HEK293 (cell line): Measurements from ENCODE around the gene CHST9.

ENCODE experiments used
- KLF1 ChIP-seq: fragments of 450-650 bp; formaldehyde crosslinking; IDR thresholded peaks from 2 replicates; pipeline ENCODE4 v1.5.1; 2016; ENCODE audit warnings: missing biosample characterization, missing genetic modification characterization
- SP3 ChIP-seq: fragments of 450-650 bp; formaldehyde crosslinking; IDR thresholded peaks from 2 replicates; pipeline ENCODE4 v1.5.1; 2016; ENCODE audit warnings: missing biosample characterization, missing genetic modification characterization
- TCF7L2 ChIP-seq: IDR thresholded peaks from 2 replicates; pipeline ENCODE4 v1.6.1; 2011; ENCODE audit warnings: low read depth, mild to moderate bottlenecking, inconsistent platforms, low read length, moderate library complexity, borderline replicate concordance
- ZFP37 ChIP-seq: fragments of 450-650 bp; formaldehyde crosslinking; IDR thresholded peaks from 2 replicates; pipeline ENCODE4 v1.5.1; 2016; ENCODE audit warnings: missing biosample characterization, missing genetic modification characterization
- ZNF223 ChIP-seq: fragments of 450-650 bp; formaldehyde crosslinking; IDR thresholded peaks from 2 replicates; pipeline ENCODE4 v1.5.1; 2016; ENCODE audit warnings: missing biosample characterization, missing genetic modification characterization
- ZNF24 ChIP-seq: fragments of 450-650 bp; formaldehyde crosslinking; IDR thresholded peaks from 2 replicates; pipeline ENCODE4 v1.5.1; 2016; ENCODE audit warnings: missing biosample characterization, missing genetic modification characterization
- ZNF501 ChIP-seq: fragments of 450-650 bp; formaldehyde crosslinking; IDR thresholded peaks from 2 replicates; pipeline ENCODE4 v1.5.1; 2016; ENCODE audit warnings: missing biosample characterization, missing genetic modification characterization
- ZNF558 ChIP-seq: fragments of 450-650 bp; formaldehyde crosslinking; IDR thresholded peaks from 2 replicates; pipeline ENCODE4 v1.5.1; 2016; ENCODE audit warnings: missing biosample characterization, missing genetic modification characterization
- ZNF626 ChIP-seq: fragments of 450-650 bp; sonication (Bioruptor Pico); formaldehyde crosslinking; IDR thresholded peaks from 2 replicates; pipeline ENCODE4 v1.5.1; 2018; ENCODE audit warnings: missing biosample characterization, missing genetic modification characterization, inconsistent platforms
- TF ChIP-seq, protein P1 (sequence below): fragments of 450-650 bp; formaldehyde crosslinking; IDR thresholded peaks from 2 replicates; pipeline ENCODE4 v1.5.1; 2016; ENCODE audit warnings: missing biosample characterization, missing genetic modification characterization
- TF ChIP-seq, protein P2 (sequence below): fragments of 450-650 bp; formaldehyde crosslinking; IDR thresholded peaks from 2 replicates; pipeline ENCODE4 v1.5.1; 2016; ENCODE audit warnings: missing biosample characterization, missing genetic modification characterization
- TF ChIP-seq, protein P3 (sequence below): fragments of 450-650 bp; formaldehyde crosslinking; IDR thresholded peaks from 2 replicates; pipeline ENCODE4 v1.5.1; 2016; ENCODE audit warnings: missing biosample characterization, missing genetic modification characterization

- no peak for TF ChIP-seq ZNF223 (tag by site-specific recombination)
- TF ChIP-seq ZNF501: no peak
- TF ChIP-seq, protein P1, sequence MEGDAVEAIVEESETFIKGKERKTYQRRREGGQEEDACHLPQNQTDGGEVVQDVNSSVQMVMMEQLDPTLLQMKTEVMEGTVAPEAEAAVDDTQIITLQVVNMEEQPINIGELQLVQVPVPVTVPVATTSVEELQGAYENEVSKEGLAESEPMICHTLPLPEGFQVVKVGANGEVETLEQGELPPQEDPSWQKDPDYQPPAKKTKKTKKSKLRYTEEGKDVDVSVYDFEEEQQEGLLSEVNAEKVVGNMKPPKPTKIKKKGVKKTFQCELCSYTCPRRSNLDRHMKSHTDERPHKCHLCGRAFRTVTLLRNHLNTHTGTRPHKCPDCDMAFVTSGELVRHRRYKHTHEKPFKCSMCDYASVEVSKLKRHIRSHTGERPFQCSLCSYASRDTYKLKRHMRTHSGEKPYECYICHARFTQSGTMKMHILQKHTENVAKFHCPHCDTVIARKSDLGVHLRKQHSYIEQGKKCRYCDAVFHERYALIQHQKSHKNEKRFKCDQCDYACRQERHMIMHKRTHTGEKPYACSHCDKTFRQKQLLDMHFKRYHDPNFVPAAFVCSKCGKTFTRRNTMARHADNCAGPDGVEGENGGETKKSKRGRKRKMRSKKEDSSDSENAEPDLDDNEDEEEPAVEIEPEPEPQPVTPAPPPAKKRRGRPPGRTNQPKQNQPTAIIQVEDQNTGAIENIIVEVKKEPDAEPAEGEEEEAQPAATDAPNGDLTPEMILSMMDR (tag by site-specific recombination): no peak
- TF ChIP-seq, protein P2, sequence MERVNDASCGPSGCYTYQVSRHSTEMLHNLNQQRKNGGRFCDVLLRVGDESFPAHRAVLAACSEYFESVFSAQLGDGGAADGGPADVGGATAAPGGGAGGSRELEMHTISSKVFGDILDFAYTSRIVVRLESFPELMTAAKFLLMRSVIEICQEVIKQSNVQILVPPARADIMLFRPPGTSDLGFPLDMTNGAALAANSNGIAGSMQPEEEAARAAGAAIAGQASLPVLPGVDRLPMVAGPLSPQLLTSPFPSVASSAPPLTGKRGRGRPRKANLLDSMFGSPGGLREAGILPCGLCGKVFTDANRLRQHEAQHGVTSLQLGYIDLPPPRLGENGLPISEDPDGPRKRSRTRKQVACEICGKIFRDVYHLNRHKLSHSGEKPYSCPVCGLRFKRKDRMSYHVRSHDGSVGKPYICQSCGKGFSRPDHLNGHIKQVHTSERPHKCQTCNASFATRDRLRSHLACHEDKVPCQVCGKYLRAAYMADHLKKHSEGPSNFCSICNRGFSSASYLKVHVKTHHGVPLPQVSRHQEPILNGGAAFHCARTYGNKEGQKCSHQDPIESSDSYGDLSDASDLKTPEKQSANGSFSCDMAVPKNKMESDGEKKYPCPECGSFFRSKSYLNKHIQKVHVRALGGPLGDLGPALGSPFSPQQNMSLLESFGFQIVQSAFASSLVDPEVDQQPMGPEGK (tag by site-specific recombination): no peak
- TF ChIP-seq, protein P3, sequence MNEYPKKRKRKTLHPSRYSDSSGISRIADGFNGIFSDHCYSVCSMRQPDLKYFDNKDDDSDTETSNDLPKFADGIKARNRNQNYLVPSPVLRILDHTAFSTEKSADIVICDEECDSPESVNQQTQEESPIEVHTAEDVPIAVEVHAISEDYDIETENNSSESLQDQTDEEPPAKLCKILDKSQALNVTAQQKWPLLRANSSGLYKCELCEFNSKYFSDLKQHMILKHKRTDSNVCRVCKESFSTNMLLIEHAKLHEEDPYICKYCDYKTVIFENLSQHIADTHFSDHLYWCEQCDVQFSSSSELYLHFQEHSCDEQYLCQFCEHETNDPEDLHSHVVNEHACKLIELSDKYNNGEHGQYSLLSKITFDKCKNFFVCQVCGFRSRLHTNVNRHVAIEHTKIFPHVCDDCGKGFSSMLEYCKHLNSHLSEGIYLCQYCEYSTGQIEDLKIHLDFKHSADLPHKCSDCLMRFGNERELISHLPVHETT (tag by site-specific recombination): no peak
- no peak for TF ChIP-seq SP3 (tag by site-specific recombination)
- TF ChIP-seq ZNF24 (tag by site-specific recombination): no peak
- TF ChIP-seq ZNF626 (tag by site-specific recombination): no peak
- no peak for TF ChIP-seq ZNF558 (tag by site-specific recombination)
- TF ChIP-seq KLF1 (tag by site-specific recombination): peak; percentile 54; the same call in 1 of the 2 replicates
- no peak for TF ChIP-seq ZFP37
- TF ChIP-seq TCF7L2: no peak
Observed at GRCh38 chr18:26868968-26869586, 316.0 kb downstream of the CHST9 start.
